Omental fat pad (tissue), 4 donors: ENCODE results near the gene PTPRD. TPM values are rescaled to one million over a fixed set of nuclear protein-coding genes. Genes with fewer than 3 reads are reported as not detected.

Experiments
- ATAC-seq: fragments of 150-250 bp; one replicate; pipeline ENCODE4 v1.9.1; 2016; ENCODE audit warnings: mild to moderate bottlenecking, moderate library complexity; ENCODE audit not compliant: low FRiP score
- DNase-seq: peaks from one replicate; pipeline ENCODE4 v3.0.0-alpha.2; 2019; ENCODE audit warnings: low spot score
- CTCF ChIP-seq, 3 donors: fragments of 450-650 bp; IDR thresholded peaks; one replicate each; pipeline ENCODE4 v1.5.1; 2016 to 2017; ENCODE audit warnings: antibody characterized with exemption in 3 of 3, mild to moderate bottlenecking in 3 of 3, moderate library complexity in 2 of 3
- total RNA-seq, 4 donors: library from RNA; depleted of rRNA; stranded (reverse); fragments of >200 nt; gene quantifications; one replicate each; pipeline ENCODE4 v1.1.0, GENCODE V29; 2016

PTPRD gene
- total RNA-seq, 4 donors from 2014 or later: 3.5 to 34.2 (median 11.2) TPM

GRCh38 chr9:8643896-8644295 lies 1968.9 kb downstream of the PTPRD start:
- ATAC-seq (no peak), DNase-seq (no peak)
- no peak for TF ChIP-seq CTCF (IDR thresholded peaks at IDR 0.05)

- TF ChIP-seq CTCF (IDR thresholded peaks at IDR 0.05): no peak
- DNase-seq: no peak
- ATAC-seq: no peak
Observed at GRCh38 chr9:8643464-8643863, 1969.3 kb downstream of the PTPRD start.

GRCh38 chr9:8640761-8641160 lies 1972.0 kb downstream of the PTPRD start:
- TF ChIP-seq CTCF (IDR thresholded peaks at IDR 0.05): no peak
- ATAC-seq: no peak
- DNase-seq: no peak

GRCh38 chr9:8637626-8638025 lies 1975.2 kb downstream of the PTPRD start:
- ATAC-seq (no peak), DNase-seq (no peak)
- TF ChIP-seq CTCF (IDR thresholded peaks at IDR 0.05): no peak

- no peak for TF ChIP-seq CTCF (IDR thresholded peaks at IDR 0.05)
- DNase-seq (no peak), ATAC-seq (no peak)
Observed at GRCh38 chr9:8633784-8634183, 1979.0 kb downstream of the PTPRD start.

GRCh38 chr9:8632493-8632892 lies 1980.3 kb downstream of the PTPRD start:
- DNase-seq: no peak
- ATAC-seq: no peak
- TF ChIP-seq CTCF (IDR thresholded peaks at IDR 0.05): no peak

- no peak for TF ChIP-seq CTCF (IDR thresholded peaks at IDR 0.05)
- ATAC-seq: no peak
Observed at GRCh38 chr9:8628791-8629190, 1984.0 kb downstream of the PTPRD start.

More at GRCh38 chr9:8628791-8629190, 1984.0 kb downstream of the PTPRD start:
- no peak for DNase-seq
